ENCODE results near the gene C6.

- TF ChIP-seq TAF1 (IDR thresholded peaks at IDR 0.05; ENCODE audit: low read depth, low read length) (no peak), POLR2AphosphoS5 (IDR thresholded peaks at IDR 0.05; ENCODE audit: low read depth, low read length) (no peak), POLR2A (IDR thresholded peaks at IDR 0.05; ENCODE audit: low read depth, low read length) (no peak)
Observed at GRCh38 chr5:41156739-41157138, 56.6 kb downstream of the C6 start.
